Right atrium auricular region (tissue), 2 donors: ENCODE measurements around the gene TNNT3. TPM values are rescaled to one million over a fixed set of nuclear protein-coding genes. Genes with fewer than 3 reads are reported as not detected.

ENCODE experiments used
- DNase-seq: peaks from one replicate; pipeline ENCODE4 v3.0.0-alpha.2; 2019; ENCODE audit warnings: low spot score
- H3K27ac ChIP-seq, 2 donors: fragments of 200-600 bp; sonication (generic); 1 replicate in 1 of 2; 2 replicates in 1 of 2; pipeline ENCODE4 v1.5.1; 2016 to 2019
- H3K27me3 ChIP-seq, 2 donors: fragments of 200-600 bp; sonication (generic); one replicate each; pipeline versions ENCODE4 v1.5.1 to v1.6.0; 2017 to 2019
- H3K36me3 ChIP-seq: fragments of 200-600 bp; sonication (generic); one replicate; pipeline ENCODE4 v1.5.1; 2016
- H3K4me1 ChIP-seq, 2 donors: fragments of 200-600 bp; sonication (generic); one replicate each; pipeline versions ENCODE4 v1.5.1 to v1.6.0; 2017 to 2019
- H3K4me3 ChIP-seq, 2 donors: fragments of 200-600 bp; sonication (generic); 1 replicate in 1 of 2; 2 replicates in 1 of 2; pipeline ENCODE4 v1.5.1; 2017 to 2019; ENCODE audit warnings: mild to moderate bottlenecking in 1 of 2, moderate library complexity in 1 of 2
- H3K9me3 ChIP-seq, 2 donors: fragments of 200-600 bp; sonication (generic); one replicate each; pipeline ENCODE4 v1.5.1; 2019
- microRNA-seq, 2 donors: library from miRNA; unstranded; fragments of <30 nt; microRNA quantifications; one replicate each; pipeline ENCODE4, GENCODE V29; 2016 to 2017; ENCODE audit warnings: borderline number of aligned reads in 2 of 2, borderline replicate concordance in 1 of 2
- total RNA-seq, 2 donors: library from RNA; depleted of rRNA; stranded (reverse); fragments of >200 nt; gene quantifications; one replicate each; pipeline ENCODE4 v1.1.0, GENCODE V29; 2016
- TF ChIP-seq, protein P1 (sequence below), 2 donors: fragments of 200-600 bp; sonication (generic); IDR thresholded peaks; one replicate each; pipeline ENCODE4 v1.5.1; 2019; ENCODE audit warnings: antibody characterized with exemption in 2 of 2

Gene TNNT3
- total RNA-seq, 2 donors from 2014 or later, result 12.8 to 16.4 TPM

DNA sequence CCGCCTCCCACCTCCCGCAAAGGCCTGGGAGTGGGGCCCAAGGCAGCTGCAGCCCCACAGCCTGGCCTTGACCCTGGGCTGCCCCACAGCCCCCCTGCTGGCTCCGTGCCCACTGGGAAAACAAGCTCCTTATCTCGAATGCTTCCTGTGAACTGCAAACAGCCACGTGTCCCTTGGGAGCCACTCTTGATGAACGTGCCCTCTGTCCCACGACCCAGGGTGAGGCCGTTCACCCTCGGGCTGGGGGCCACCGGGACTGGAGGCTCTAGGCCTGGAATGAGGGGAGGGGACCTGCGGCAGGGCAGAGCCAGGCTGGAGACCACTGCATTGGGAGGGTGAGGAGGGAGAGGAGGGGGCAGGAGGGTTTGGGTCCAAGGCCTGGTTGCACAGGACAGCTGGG is 68.7 kb downstream of the TNNT3 start:
- Histone ChIP-seq H3K36me3 (no peaks in the 10 kb centered on the region), H3K27ac (no peak overlapping the region), H3K4me1 (no peaks in the 10 kb centered on the region), H3K9me3 (no peaks in the 10 kb centered on the region), H3K27me3 (no peaks in the 10 kb centered on the region), H3K4me3 (no peak overlapping the region)
- no peak for DNase-seq
- TF ChIP-seq, protein P1, sequence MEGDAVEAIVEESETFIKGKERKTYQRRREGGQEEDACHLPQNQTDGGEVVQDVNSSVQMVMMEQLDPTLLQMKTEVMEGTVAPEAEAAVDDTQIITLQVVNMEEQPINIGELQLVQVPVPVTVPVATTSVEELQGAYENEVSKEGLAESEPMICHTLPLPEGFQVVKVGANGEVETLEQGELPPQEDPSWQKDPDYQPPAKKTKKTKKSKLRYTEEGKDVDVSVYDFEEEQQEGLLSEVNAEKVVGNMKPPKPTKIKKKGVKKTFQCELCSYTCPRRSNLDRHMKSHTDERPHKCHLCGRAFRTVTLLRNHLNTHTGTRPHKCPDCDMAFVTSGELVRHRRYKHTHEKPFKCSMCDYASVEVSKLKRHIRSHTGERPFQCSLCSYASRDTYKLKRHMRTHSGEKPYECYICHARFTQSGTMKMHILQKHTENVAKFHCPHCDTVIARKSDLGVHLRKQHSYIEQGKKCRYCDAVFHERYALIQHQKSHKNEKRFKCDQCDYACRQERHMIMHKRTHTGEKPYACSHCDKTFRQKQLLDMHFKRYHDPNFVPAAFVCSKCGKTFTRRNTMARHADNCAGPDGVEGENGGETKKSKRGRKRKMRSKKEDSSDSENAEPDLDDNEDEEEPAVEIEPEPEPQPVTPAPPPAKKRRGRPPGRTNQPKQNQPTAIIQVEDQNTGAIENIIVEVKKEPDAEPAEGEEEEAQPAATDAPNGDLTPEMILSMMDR (IDR thresholded peaks at IDR 0.05), result no peak

Small RNAs within 50 kb of the gene (microRNA-seq; reads per million reads assigned to microRNA genes)
- 0 reads per million in 2 donors for gene MIR7847

Other genes with a start within 250 kb of the TNNT3 start
- not detected for gene KRTAP5-6, start 222.5 kb upstream of the TNNT3 start, total RNA-seq
- under 1 TPM; 0.37 to 0.47 TPM for gene IFITM10, start 169.1 kb upstream of the TNNT3 start, total RNA-seq
- 1,000 to 10,000 TPM in 1 of 2 donors, 100 to 1,000 TPM in 1; 782 to 1,042 TPM for gene CTSD, start 155.8 kb upstream of the TNNT3 start, total RNA-seq
- not detected for gene SYT8, start 84.7 kb upstream of the TNNT3 start, total RNA-seq
- not detected for gene TNNI2, start 80.7 kb upstream of the TNNT3 start, total RNA-seq
- gene LSP1, start 66.6 kb upstream of the TNNT3 start, total RNA-seq, result 10 to 100 TPM in 1 of 2 donors, 1 to 10 TPM in 1; 7.9 to 12.1 TPM
- gene PRR33, start 27.8 kb upstream of the TNNT3 start, total RNA-seq, result under 1 TPM in 1 of 2 donors, not detected in 1; 0.33 TPM
- gene MRPL23, start 27.6 kb downstream of the TNNT3 start, total RNA-seq, result 100 to 1,000 TPM; 128 to 210 TPM
- 100 to 1,000 TPM; 449 to 551 TPM for gene H19, start 78.1 kb downstream of the TNNT3 start, total RNA-seq
- 10 to 100 TPM; 43.2 to 61.9 TPM for gene IGF2, start 219.7 kb downstream of the TNNT3 start, total RNA-seq
- not detected for gene INS, start 241.5 kb downstream of the TNNT3 start, total RNA-seq